NB4 (cell line): ENCODE results near the gene TUBGCP2.

Experiments used
- CTCF ChIP-seq: IDR thresholded peaks from one replicate; pipeline ENCODE4 v1.5.1; 2012; ENCODE audit warnings: low read depth, low read length
- MAX ChIP-seq: IDR thresholded peaks from 2 replicates; pipeline ENCODE4 v1.6.1; 2011; ENCODE audit warnings: low read depth, low read length
- MYC ChIP-seq: IDR thresholded peaks from 2 replicates; pipeline ENCODE4 v1.6.1; 2011; ENCODE audit warnings: low read depth, low read length
- POLR2A ChIP-seq: IDR thresholded peaks from 2 replicates; pipeline ENCODE4 v1.6.1; 2011; ENCODE audit warnings: mild to moderate bottlenecking; ENCODE audit not compliant: insufficient read length; ENCODE audit errors: extremely low read depth

GRCh38 chr10:133315847-133316246 lies 7.2 kb upstream of the TUBGCP2 start:
- TF ChIP-seq MAX (no peak), CTCF (no peak), POLR2A (no peak), MYC (no peak)
